ENCODE measurements around the gene USP46. TPM values are rescaled to one million over a fixed set of nuclear protein-coding genes. Genes with fewer than 3 reads are reported as not detected.

USP46 gene, protein sequence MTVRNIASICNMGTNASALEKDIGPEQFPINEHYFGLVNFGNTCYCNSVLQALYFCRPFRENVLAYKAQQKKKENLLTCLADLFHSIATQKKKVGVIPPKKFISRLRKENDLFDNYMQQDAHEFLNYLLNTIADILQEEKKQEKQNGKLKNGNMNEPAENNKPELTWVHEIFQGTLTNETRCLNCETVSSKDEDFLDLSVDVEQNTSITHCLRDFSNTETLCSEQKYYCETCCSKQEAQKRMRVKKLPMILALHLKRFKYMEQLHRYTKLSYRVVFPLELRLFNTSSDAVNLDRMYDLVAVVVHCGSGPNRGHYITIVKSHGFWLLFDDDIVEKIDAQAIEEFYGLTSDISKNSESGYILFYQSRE
- 8.8 and 14.5 TPM in 2 replicates for total RNA-seq (2014; rRNA removed; shearing (Covaris generic); ENCODE audit: low replicate concordance)

DNA sequence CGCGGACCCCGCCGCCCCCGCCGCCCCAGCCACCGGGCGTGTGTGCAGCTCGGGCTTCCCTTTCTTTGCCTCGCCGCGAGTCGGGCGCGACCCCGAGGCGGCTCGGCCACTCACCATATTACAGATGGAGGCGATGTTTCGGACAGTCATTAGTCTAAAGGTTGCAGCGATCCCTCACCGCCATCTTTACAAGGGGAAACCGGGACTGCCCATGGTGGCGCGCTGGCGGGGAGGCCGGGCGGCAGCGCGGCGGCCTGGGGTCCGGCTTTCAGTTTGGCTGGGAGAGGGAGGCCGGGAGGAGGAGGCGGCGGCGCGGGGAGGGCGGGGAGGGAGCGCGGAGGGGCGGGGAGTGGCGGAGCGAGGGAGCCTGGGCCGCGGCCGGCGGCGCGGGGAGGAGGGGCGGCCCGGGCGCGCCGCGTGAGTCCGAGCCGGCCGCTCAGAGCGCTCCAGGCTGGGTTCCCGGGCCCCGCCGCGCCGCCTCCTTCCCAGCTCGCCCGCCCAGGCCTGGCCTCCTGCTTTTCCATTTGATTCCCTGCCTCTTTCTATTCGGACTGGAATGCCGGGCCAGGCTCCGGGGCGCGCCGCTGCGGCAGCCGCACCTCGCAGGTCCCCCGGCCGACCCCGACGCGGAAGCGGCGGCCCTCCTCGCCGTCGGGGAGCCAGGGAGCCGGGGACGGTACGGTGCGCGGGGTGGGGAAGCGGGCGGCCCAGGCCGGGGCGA is at the start of gene USP46:
Gene USP46, minus strand, starts transcription at position 301 of the 721 bp plus-strand sequence. Its CDS starts 151 bp downstream, at position 150.
- H3K9me3 ChIP-seq (ENCODE audit: low read length) = no peaks in the 10 kb centered on the region
- peaks cover 50% of the 10 kb centered on the region for H3K79me2 ChIP-seq (ENCODE audit: low read length)
- no peaks in the 10 kb centered on the region for H3K27me3 ChIP-seq (ENCODE audit: low read length)
- peak; percentile 85 for DNase-seq
- H3K9ac ChIP-seq (ENCODE audit: low read length) = peak within 1 kb of the TSS; percentile 89
- H3K27ac ChIP-seq (ENCODE audit: low read length) = no peak within 1 kb of the TSS; the same call in 1 of the 2 replicates
- H3K9me2 ChIP-seq (replicated peaks; ENCODE audit: insufficient read depth, low read length) = no peaks in the 10 kb centered on the region
- H3K4me1 ChIP-seq (ENCODE audit: low read length) = peaks cover 32% of the 10 kb centered on the region
- H3K36me3 ChIP-seq (ENCODE audit: insufficient read depth, low read length) = peaks cover 18% of the 10 kb centered on the region
- peak within 1 kb of the TSS; percentile 85 for H3K4me2 ChIP-seq (ENCODE audit: low read depth, low read length, poor library complexity, severe bottlenecking)
- H4K20me1 ChIP-seq (ENCODE audit: insufficient read depth, low read depth, low read length) = no peaks in the 10 kb centered on the region
- peak within 1 kb of the TSS; percentile 83 for H3K4me3 ChIP-seq (ENCODE audit: low read length)
- peak within 1 kb of the TSS; percentile 93; the same call in 1 of the 2 replicates for H2AFZ ChIP-seq (ENCODE audit: low read length)

DNA sequence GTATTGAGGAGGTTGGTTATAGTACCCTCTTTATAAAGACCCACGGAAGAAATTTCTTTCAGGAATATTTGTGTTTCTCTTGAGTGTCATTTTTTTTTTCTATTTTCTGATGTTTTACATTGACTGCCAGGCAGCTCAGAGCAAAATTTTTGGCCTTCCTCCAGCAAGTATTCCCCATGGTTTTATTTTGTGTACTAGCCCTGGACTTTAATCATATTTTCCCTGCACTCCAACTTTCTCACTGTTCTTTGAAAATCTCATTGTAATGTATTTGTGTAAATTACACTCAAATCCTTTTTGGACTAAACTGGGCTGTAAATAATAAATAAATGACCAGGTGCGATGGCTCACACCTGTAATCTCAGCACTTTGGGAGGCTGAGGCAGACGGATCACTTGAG is 45.6 kb upstream of the USP46 start:
- Histone ChIP-seq H4K20me1 (ENCODE audit: insufficient read depth, low read depth, low read length) (no peaks in the 10 kb centered on the region), H3K4me3 (ENCODE audit: low read length) (no peak overlapping the region), H3K9me2 (replicated peaks; ENCODE audit: insufficient read depth, low read length) (no peaks in the 10 kb centered on the region), H3K27me3 (ENCODE audit: low read length) (no peaks in the 10 kb centered on the region), H2AFZ (ENCODE audit: low read length) (no peak overlapping the region), H3K4me1 (ENCODE audit: low read length) (peaks cover 46% of the 10 kb centered on the region), H3K79me2 (ENCODE audit: low read length) (no peaks in the 10 kb centered on the region), H3K9ac (ENCODE audit: low read length) (no peak overlapping the region), H3K4me2 (ENCODE audit: low read depth, low read length, poor library complexity, severe bottlenecking) (no peak overlapping the region), H3K9me3 (ENCODE audit: low read length) (no peaks in the 10 kb centered on the region), H3K27ac (ENCODE audit: low read length) (no peak overlapping the region), H3K36me3 (ENCODE audit: insufficient read depth, low read length) (no peaks in the 10 kb centered on the region)
- DNase-seq = no peak

DNA sequence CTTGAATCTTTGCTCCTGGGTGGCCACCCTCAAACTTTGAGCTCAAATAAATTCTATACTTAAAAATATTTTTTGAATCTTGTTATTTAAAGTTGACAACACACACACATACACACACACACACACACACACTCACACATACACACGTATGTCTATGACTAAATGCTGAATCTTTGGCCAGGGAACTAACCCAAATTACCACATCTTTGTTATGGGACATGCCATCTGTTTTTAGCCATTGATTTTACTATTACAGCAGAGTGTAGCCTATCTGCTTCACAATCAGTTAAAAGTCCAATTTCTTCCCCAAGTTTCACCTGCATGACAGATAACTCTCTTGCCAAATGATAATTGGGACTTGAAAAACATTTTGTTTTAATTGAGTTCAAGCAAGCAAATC is 45.0 kb upstream of the USP46 start:
- Histone ChIP-seq H3K9ac (ENCODE audit: low read length) (no peak overlapping the region), H3K36me3 (ENCODE audit: insufficient read depth, low read length) (no peaks in the 10 kb centered on the region), H3K79me2 (ENCODE audit: low read length) (no peaks in the 10 kb centered on the region), H3K4me3 (ENCODE audit: low read length) (no peak overlapping the region), H3K27me3 (ENCODE audit: low read length) (no peaks in the 10 kb centered on the region), H3K4me2 (ENCODE audit: low read depth, low read length, poor library complexity, severe bottlenecking) (no peak overlapping the region), H2AFZ (ENCODE audit: low read length) (no peak overlapping the region), H3K4me1 (ENCODE audit: low read length) (peaks cover 41% of the 10 kb centered on the region), H4K20me1 (ENCODE audit: insufficient read depth, low read depth, low read length) (no peaks in the 10 kb centered on the region), H3K27ac (ENCODE audit: low read length) (no peak overlapping the region), H3K9me2 (replicated peaks; ENCODE audit: insufficient read depth, low read length) (no peaks in the 10 kb centered on the region), H3K9me3 (ENCODE audit: low read length) (no peaks in the 10 kb centered on the region)
- no peak for DNase-seq

DNA sequence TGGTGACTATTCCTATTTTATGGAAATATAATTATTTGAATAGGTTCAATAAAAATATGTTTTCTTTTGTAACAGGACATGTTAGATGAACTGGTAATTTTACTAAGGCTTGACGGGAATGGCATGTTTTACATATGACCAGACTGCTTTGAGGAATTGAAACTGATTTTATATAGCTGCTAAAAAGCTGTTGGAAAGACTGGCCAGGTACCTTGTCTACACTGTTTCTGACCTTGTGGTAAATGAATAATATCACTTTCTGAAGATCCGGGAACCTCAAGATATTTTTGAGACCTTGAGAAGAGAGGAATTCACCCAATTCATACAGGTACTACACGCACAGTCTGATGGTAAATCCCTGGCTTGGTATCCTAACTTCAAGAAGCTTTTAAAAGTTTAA is 42.1 kb upstream of the USP46 start:
- Histone ChIP-seq H3K79me2 (ENCODE audit: low read length) (no peaks in the 10 kb centered on the region), H3K9me2 (replicated peaks; ENCODE audit: insufficient read depth, low read length) (no peaks in the 10 kb centered on the region), H3K27me3 (ENCODE audit: low read length) (no peaks in the 10 kb centered on the region), H3K4me3 (ENCODE audit: low read length) (no peak overlapping the region), H3K9me3 (ENCODE audit: low read length) (no peaks in the 10 kb centered on the region), H3K36me3 (ENCODE audit: insufficient read depth, low read length) (no peaks in the 10 kb centered on the region), H3K4me1 (ENCODE audit: low read length) (peaks cover 33% of the 10 kb centered on the region), H3K27ac (ENCODE audit: low read length) (no peak overlapping the region; the same call in 1 of the 2 replicates), H4K20me1 (ENCODE audit: insufficient read depth, low read depth, low read length) (no peaks in the 10 kb centered on the region), H3K9ac (ENCODE audit: low read length) (no peak overlapping the region), H2AFZ (ENCODE audit: low read length) (no peak overlapping the region), H3K4me2 (ENCODE audit: low read depth, low read length, poor library complexity, severe bottlenecking) (peak overlapping the region; percentile 50)
- DNase-seq = peak; percentile 76

DNA sequence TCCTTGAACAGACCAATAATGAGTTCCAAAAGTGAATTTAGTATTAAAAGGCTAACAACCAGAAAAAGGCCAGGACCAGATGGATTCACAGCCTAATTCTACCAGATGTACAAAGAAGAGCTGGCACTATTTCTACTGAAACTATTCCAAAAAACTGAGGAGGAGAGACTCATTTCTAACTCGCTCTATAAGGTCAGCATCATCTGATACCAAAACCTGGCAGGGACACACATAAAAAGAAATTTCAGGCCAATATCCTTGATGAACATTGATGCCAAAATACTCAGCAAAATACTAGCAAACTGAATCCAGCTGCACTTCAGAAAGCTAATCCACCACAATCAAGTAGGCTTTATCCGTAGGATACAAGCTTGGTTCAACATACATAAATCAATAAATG is 35.8 kb upstream of the USP46 start:
- Histone ChIP-seq H3K9me3 (ENCODE audit: low read length) (no peaks in the 10 kb centered on the region; the same call in 1 of the 2 replicates), H2AFZ (ENCODE audit: low read length) (no peak overlapping the region), H3K79me2 (ENCODE audit: low read length) (no peaks in the 10 kb centered on the region), H3K4me2 (ENCODE audit: low read depth, low read length, poor library complexity, severe bottlenecking) (no peak overlapping the region), H3K9me2 (replicated peaks; ENCODE audit: insufficient read depth, low read length) (no peaks in the 10 kb centered on the region), H3K4me1 (ENCODE audit: low read length) (peaks cover 4% of the 10 kb centered on the region), H3K4me3 (ENCODE audit: low read length) (no peak overlapping the region), H3K9ac (ENCODE audit: low read length) (no peak overlapping the region), H3K27me3 (ENCODE audit: low read length) (no peaks in the 10 kb centered on the region), H3K27ac (ENCODE audit: low read length) (no peak overlapping the region), H4K20me1 (ENCODE audit: insufficient read depth, low read depth, low read length) (no peaks in the 10 kb centered on the region), H3K36me3 (ENCODE audit: insufficient read depth, low read length) (no peaks in the 10 kb centered on the region)
- DNase-seq = no peak

DNA sequence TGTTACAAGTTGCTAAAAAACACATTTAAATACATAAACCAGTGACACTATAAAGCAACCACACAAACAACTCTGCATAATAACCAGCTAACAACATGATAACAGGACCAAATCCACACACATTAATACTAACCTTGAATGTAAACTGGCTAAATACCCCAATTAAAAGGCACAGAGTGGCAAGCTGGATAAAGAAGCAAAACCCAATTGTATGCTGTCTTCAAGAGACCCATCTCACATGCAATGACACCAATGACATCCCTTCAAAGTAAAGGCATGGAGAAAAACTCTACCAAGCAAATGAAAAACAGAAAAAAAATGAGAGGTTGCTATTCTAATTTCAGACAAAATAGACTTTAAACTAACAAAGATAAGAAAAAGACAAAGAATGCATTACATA is 34.4 kb upstream of the USP46 start:
- no peak overlapping the region for H3K27ac ChIP-seq (ENCODE audit: low read length)
- no peak overlapping the region for H2AFZ ChIP-seq (ENCODE audit: low read length)
- no peaks in the 10 kb centered on the region for H3K79me2 ChIP-seq (ENCODE audit: low read length)
- H3K9ac ChIP-seq (ENCODE audit: low read length) = no peak overlapping the region
- no peak for DNase-seq
- no peaks in the 10 kb centered on the region for H3K27me3 ChIP-seq (ENCODE audit: low read length)
- H3K9me3 ChIP-seq (ENCODE audit: low read length) = no peaks in the 10 kb centered on the region; the same call in 1 of the 2 replicates
- no peaks in the 10 kb centered on the region for H4K20me1 ChIP-seq (ENCODE audit: insufficient read depth, low read depth, low read length)
- no peak overlapping the region for H3K4me2 ChIP-seq (ENCODE audit: low read depth, low read length, poor library complexity, severe bottlenecking)
- no peaks in the 10 kb centered on the region for H3K9me2 ChIP-seq (replicated peaks; ENCODE audit: insufficient read depth, low read length)
- H3K36me3 ChIP-seq (ENCODE audit: insufficient read depth, low read length) = no peaks in the 10 kb centered on the region
- H3K4me1 ChIP-seq (ENCODE audit: low read length) = no peaks in the 10 kb centered on the region
- no peak overlapping the region for H3K4me3 ChIP-seq (ENCODE audit: low read length)

DNA sequence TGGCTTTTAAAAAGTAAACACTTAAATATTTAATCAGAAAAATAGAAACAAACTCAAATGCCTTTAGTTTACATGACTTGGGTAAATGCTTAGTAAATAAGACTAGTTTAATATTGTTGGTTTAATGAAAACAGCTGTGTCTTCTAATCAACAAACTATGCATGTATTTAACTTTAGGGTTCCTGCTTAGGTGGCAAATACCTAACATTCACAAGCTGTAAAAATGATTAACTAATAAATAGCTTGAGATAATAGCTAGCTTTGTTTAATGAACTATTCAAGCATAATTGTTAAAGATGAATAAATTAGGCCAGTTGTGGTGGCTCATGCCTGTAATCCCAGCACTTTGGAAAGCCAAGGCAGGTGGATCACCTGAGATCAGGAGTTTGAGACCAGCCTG is 30.0 kb upstream of the USP46 start:
- H3K27ac ChIP-seq (ENCODE audit: low read length) = no peak overlapping the region
- H3K36me3 ChIP-seq (ENCODE audit: insufficient read depth, low read length) = no peaks in the 10 kb centered on the region
- H3K27me3 ChIP-seq (ENCODE audit: low read length) = no peaks in the 10 kb centered on the region
- H3K9me2 ChIP-seq (replicated peaks; ENCODE audit: insufficient read depth, low read length) = no peaks in the 10 kb centered on the region
- H3K9me3 ChIP-seq (ENCODE audit: low read length) = no peaks in the 10 kb centered on the region; the same call in 1 of the 2 replicates
- H3K4me3 ChIP-seq (ENCODE audit: low read length) = no peak overlapping the region
- no peak overlapping the region for H3K9ac ChIP-seq (ENCODE audit: low read length)
- no peak overlapping the region for H3K4me2 ChIP-seq (ENCODE audit: low read depth, low read length, poor library complexity, severe bottlenecking)
- H2AFZ ChIP-seq (ENCODE audit: low read length) = no peak overlapping the region
- no peak for DNase-seq
- no peaks in the 10 kb centered on the region for H3K79me2 ChIP-seq (ENCODE audit: low read length)
- no peaks in the 10 kb centered on the region for H3K4me1 ChIP-seq (ENCODE audit: low read length)
- no peaks in the 10 kb centered on the region for H4K20me1 ChIP-seq (ENCODE audit: insufficient read depth, low read depth, low read length)

DNA sequence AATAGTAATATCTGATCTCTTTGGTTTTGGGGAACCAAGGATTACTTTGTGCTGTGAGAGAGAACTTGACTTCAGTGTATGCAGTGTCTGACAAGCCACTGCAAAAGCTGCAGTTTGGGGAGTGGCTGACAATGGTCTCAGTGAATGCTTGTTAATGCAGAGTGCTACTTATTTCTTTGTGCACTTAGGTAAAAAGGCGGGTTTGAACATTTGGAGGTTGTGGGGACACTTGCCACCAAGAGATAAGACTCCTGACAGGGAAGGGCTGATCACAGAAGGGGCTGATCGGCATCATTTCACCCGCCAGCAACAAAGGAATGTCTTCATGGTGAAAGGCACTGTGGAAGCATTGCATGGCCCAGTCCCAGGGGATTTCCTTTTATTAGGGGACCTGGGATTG is 28.6 kb upstream of the USP46 start:
- no peaks in the 10 kb centered on the region for H3K9me3 ChIP-seq (ENCODE audit: low read length)
- H2AFZ ChIP-seq (ENCODE audit: low read length) = no peak overlapping the region
- no peaks in the 10 kb centered on the region for H4K20me1 ChIP-seq (ENCODE audit: insufficient read depth, low read depth, low read length)
- no peaks in the 10 kb centered on the region for H3K9me2 ChIP-seq (replicated peaks; ENCODE audit: insufficient read depth, low read length)
- no peak overlapping the region for H3K27ac ChIP-seq (ENCODE audit: low read length)
- no peak overlapping the region for H3K9ac ChIP-seq (ENCODE audit: low read length)
- DNase-seq = no peak
- no peak overlapping the region for H3K4me2 ChIP-seq (ENCODE audit: low read depth, low read length, poor library complexity, severe bottlenecking)
- H3K4me1 ChIP-seq (ENCODE audit: low read length) = no peaks in the 10 kb centered on the region
- no peaks in the 10 kb centered on the region for H3K27me3 ChIP-seq (ENCODE audit: low read length)
- H3K4me3 ChIP-seq (ENCODE audit: low read length) = no peak overlapping the region
- H3K36me3 ChIP-seq (ENCODE audit: insufficient read depth, low read length) = no peaks in the 10 kb centered on the region
- H3K79me2 ChIP-seq (ENCODE audit: low read length) = no peaks in the 10 kb centered on the region
